WERI-Rb-1 (cell line): ENCODE results near the gene NCAN.
A peak's percentile ranks its signal among the peaks of the same experiment; 100 is the strongest.

Source experiments
- DNase-seq: peaks from one replicate; pipeline ENCODE4 v3.0.0-alpha.2; 2020
- H3K27ac ChIP-seq: fragments of 250-450 bp; sonication (Bioruptor Pico); 2 replicates; pipeline ENCODE4 v1.5.1; 2020; ENCODE audit warnings: mild to moderate bottlenecking, moderate library complexity
- H3K27me3 ChIP-seq: fragments of 250-450 bp; sonication (Bioruptor Pico); 2 replicates; pipeline ENCODE4 v1.5.1; 2021; ENCODE audit warnings: mild to moderate bottlenecking, low read depth, moderate library complexity; ENCODE audit not compliant: insufficient read depth, severe bottlenecking
- H3K36me3 ChIP-seq: fragments of 250-450 bp; sonication (Bioruptor Pico); 2 replicates; pipeline ENCODE4 v1.5.1; 2020; ENCODE audit warnings: mild to moderate bottlenecking, moderate library complexity
- H3K4me3 ChIP-seq: 2 replicates; pipeline ENCODE4 v1.5.1; 2011; ENCODE audit warnings: low read depth, mild to moderate bottlenecking, control low read depth, low read length
- H3K9me3 ChIP-seq: fragments of 250-450 bp; sonication (Bioruptor Pico); 2 replicates; pipeline ENCODE4 v1.5.1; 2021; ENCODE audit warnings: mild to moderate bottlenecking, moderate library complexity; ENCODE audit not compliant: severe bottlenecking
- CTCF ChIP-seq: IDR thresholded peaks from 2 replicates; pipeline ENCODE4 v1.5.1; 2011; ENCODE audit warnings: low read depth, mild to moderate bottlenecking, control low read depth, inconsistent platforms, low read length

NCAN gene

GRCh38 chr19:19203012-19203856, 8.5 kb upstream of the NCAN start, which contains the start of gene NR2C2AP:
Gene NR2C2AP, minus strand, starts transcription at chr19:19203414. Its CDS starts 354 bp downstream, at chr19:19203060.
- Histone ChIP-seq H3K27ac (peak within 1 kb of the TSS; percentile 73), H3K4me3 (peak within 1 kb of the TSS; percentile 88), H3K36me3 (peaks cover 33% of the 10 kb centered on the region), H3K9me3 (no peaks in the 10 kb centered on the region), H3K27me3 (no peaks in the 10 kb centered on the region)
- no peak for TF ChIP-seq CTCF
- DNase-seq, result peak; percentile 92

GRCh38 chr19:19204181-19204580, 7.6 kb upstream of the NCAN start:
- Histone ChIP-seq H3K9me3 (no peaks in the 10 kb centered on the region), H3K36me3 (peaks cover 25% of the 10 kb centered on the region), H3K4me3 (no peak overlapping the region), H3K27ac (no peak overlapping the region), H3K27me3 (no peaks in the 10 kb centered on the region)
- no peak for DNase-seq
- TF ChIP-seq CTCF, result no peak

GRCh38 chr19:19205416-19206410, 6.0 kb upstream of the NCAN start:
- no peak for DNase-seq
- H3K27ac ChIP-seq, result no peak overlapping the region
- peaks cover 19% of the 10 kb centered on the region for H3K36me3 ChIP-seq
- TF ChIP-seq CTCF, result no peak
- no peak overlapping the region for H3K4me3 ChIP-seq
- no peaks in the 10 kb centered on the region for H3K27me3 ChIP-seq
- no peaks in the 10 kb centered on the region for H3K9me3 ChIP-seq

GRCh38 chr19:19206938-19207337, 4.8 kb upstream of the NCAN start:
- no peak for DNase-seq
- no peaks in the 10 kb centered on the region for H3K27me3 ChIP-seq
- TF ChIP-seq CTCF, result no peak
- H3K4me3 ChIP-seq, result no peak overlapping the region
- H3K36me3 ChIP-seq, result peaks cover 9% of the 10 kb centered on the region
- no peaks in the 10 kb centered on the region for H3K9me3 ChIP-seq
- H3K27ac ChIP-seq, result no peak overlapping the region

GRCh38 chr19:19207637-19208572, 3.9 kb upstream of the NCAN start:
- no peak overlapping the region for H3K4me3 ChIP-seq
- no peaks in the 10 kb centered on the region for H3K9me3 ChIP-seq
- H3K27me3 ChIP-seq, result no peaks in the 10 kb centered on the region
- DNase-seq, result no peak
- no peak overlapping the region for H3K27ac ChIP-seq
- no peak for TF ChIP-seq CTCF
- H3K36me3 ChIP-seq, result peaks cover under 1% of the 10 kb centered on the region; the same call in 1 of the 2 replicates
